ENCODE measurements around the gene TMEM270.

Gene TMEM270

GRCh38 chr7:73894166-73894565, 33.2 kb downstream of the TMEM270 start:
- no peak overlapping the region for H3K27ac ChIP-seq (ENCODE audit: low read depth, low read length)
- H2AFZ ChIP-seq (ENCODE audit: low read depth, low read length, severe bottlenecking), result no peak overlapping the region
- no peaks in the 10 kb centered on the region for H3K9me2 ChIP-seq (replicated peaks; ENCODE audit: insufficient read depth, low read length)
- no peaks in the 10 kb centered on the region for H3K36me3 ChIP-seq (ENCODE audit: low read length)
- no peak overlapping the region for H3K4me2 ChIP-seq (ENCODE audit: low read depth, low read length, poor library complexity, severe bottlenecking)
- no peaks in the 10 kb centered on the region for H3F3A ChIP-seq (ENCODE audit: insufficient read depth)
- H3K79me2 ChIP-seq (ENCODE audit: insufficient read depth, low read length), result no peaks in the 10 kb centered on the region
- no peaks in the 10 kb centered on the region for H3K9me3 ChIP-seq (ENCODE audit: insufficient read depth, low read length)
- TF ChIP-seq CTCF (IDR thresholded peaks at IDR 0.05; ENCODE audit: insufficient read depth, low read length, poor library complexity, severe bottlenecking), result no peak
- no peak for TF ChIP-seq EZH2phosphoT487 (conservative IDR thresholded peaks at IDR 0.05; ENCODE audit: low read length)
- no peaks in the 10 kb centered on the region for H4K20me1 ChIP-seq (ENCODE audit: low read depth, low read length)
- H3K9ac ChIP-seq (ENCODE audit: low read length), result no peak overlapping the region
- H3K27me3 ChIP-seq (ENCODE audit: low read length), result no peaks in the 10 kb centered on the region
- no peak overlapping the region for H3K4me3 ChIP-seq (ENCODE audit: insufficient read depth, low read length, poor library complexity, severe bottlenecking)

GRCh38 chr7:73894733-73895551, 34.0 kb downstream of the TMEM270 start:
- H3K9me3 ChIP-seq (ENCODE audit: insufficient read depth, low read length), result no peaks in the 10 kb centered on the region
- H3K27me3 ChIP-seq (ENCODE audit: low read length), result no peaks in the 10 kb centered on the region
- H3F3A ChIP-seq (ENCODE audit: insufficient read depth), result no peaks in the 10 kb centered on the region
- H3K79me2 ChIP-seq (ENCODE audit: insufficient read depth, low read length), result no peaks in the 10 kb centered on the region
- no peak overlapping the region for H3K4me3 ChIP-seq (ENCODE audit: insufficient read depth, low read length, poor library complexity, severe bottlenecking)
- no peak overlapping the region for H3K4me2 ChIP-seq (ENCODE audit: low read depth, low read length, poor library complexity, severe bottlenecking)
- no peaks in the 10 kb centered on the region for H4K20me1 ChIP-seq (ENCODE audit: low read depth, low read length)
- no peak overlapping the region for H3K9ac ChIP-seq (ENCODE audit: low read length)
- H3K27ac ChIP-seq (ENCODE audit: low read depth, low read length), result no peak overlapping the region
- no peaks in the 10 kb centered on the region for H3K9me2 ChIP-seq (replicated peaks; ENCODE audit: insufficient read depth, low read length)
- no peak overlapping the region for H2AFZ ChIP-seq (ENCODE audit: low read depth, low read length, severe bottlenecking)
- no peaks in the 10 kb centered on the region for H3K36me3 ChIP-seq (ENCODE audit: low read length)
- TF ChIP-seq CTCF (IDR thresholded peaks at IDR 0.05; ENCODE audit: insufficient read depth, low read length, poor library complexity, severe bottlenecking) (no peak), EZH2phosphoT487 (conservative IDR thresholded peaks at IDR 0.05; ENCODE audit: low read length) (no peak)

DNA sequence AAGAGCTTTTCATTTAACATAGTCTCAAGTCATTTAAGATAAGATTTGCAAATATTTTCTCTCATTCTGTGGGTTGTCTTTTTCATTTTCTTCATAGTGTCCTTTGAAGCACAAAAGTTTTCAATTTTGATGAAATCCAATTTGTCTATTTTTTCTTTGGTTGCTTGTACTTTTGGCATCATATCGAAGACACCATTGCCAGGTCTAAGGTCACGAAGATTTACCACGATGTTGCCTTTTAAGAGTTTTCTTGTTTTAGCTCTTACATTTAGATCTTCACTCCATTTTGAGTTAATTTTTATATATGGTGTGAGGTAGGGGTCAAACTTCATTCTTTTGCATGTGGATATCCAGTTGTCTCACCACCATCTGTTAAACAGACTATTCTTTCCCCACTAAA, 34.7 kb downstream of the TMEM270 start:
- H3K27ac ChIP-seq (ENCODE audit: low read depth, low read length), result no peak overlapping the region
- no peak overlapping the region for H3K9ac ChIP-seq (ENCODE audit: low read length)
- no peak overlapping the region for H3K4me2 ChIP-seq (ENCODE audit: low read depth, low read length, poor library complexity, severe bottlenecking)
- no peaks in the 10 kb centered on the region for H3K9me3 ChIP-seq (ENCODE audit: insufficient read depth, low read length)
- H3K9me2 ChIP-seq (replicated peaks; ENCODE audit: insufficient read depth, low read length), result no peaks in the 10 kb centered on the region
- H3K36me3 ChIP-seq (ENCODE audit: low read length), result no peaks in the 10 kb centered on the region
- H3F3A ChIP-seq (ENCODE audit: insufficient read depth), result no peaks in the 10 kb centered on the region
- no peaks in the 10 kb centered on the region for H3K27me3 ChIP-seq (ENCODE audit: low read length)
- H4K20me1 ChIP-seq (ENCODE audit: low read depth, low read length), result no peaks in the 10 kb centered on the region
- no peak for TF ChIP-seq CTCF (IDR thresholded peaks at IDR 0.05; ENCODE audit: insufficient read depth, low read length, poor library complexity, severe bottlenecking)
- no peak for TF ChIP-seq EZH2phosphoT487 (conservative IDR thresholded peaks at IDR 0.05; ENCODE audit: low read length)
- H2AFZ ChIP-seq (ENCODE audit: low read depth, low read length, severe bottlenecking), result no peak overlapping the region
- no peak overlapping the region for H3K4me3 ChIP-seq (ENCODE audit: insufficient read depth, low read length, poor library complexity, severe bottlenecking)
- no peaks in the 10 kb centered on the region for H3K79me2 ChIP-seq (ENCODE audit: insufficient read depth, low read length)
